Breast epithelium (tissue), 4 donors: ENCODE measurements around the gene CCDC97. TPM values are rescaled to one million over a fixed set of nuclear protein-coding genes. Genes with fewer than 3 reads are reported as not detected.
A peak's percentile ranks its signal among the peaks of the same experiment; 100 is the strongest.

Source experiments
- DNase-seq, 2 donors: peaks; one replicate each; pipeline ENCODE4 v3.0.0-alpha.2; 2019; ENCODE audit warnings: low spot score in 2 of 2
- H3K27ac ChIP-seq, 2 donors: fragments of 200-600 bp; sonication (generic) in 1 of 2; one replicate each; pipeline ENCODE4 v1.5.1; 2016 to 2019; ENCODE audit warnings: mild to moderate bottlenecking in 1 of 2
- H3K27me3 ChIP-seq, 2 donors: fragments of 200-600 bp; sonication (generic) in 1 of 2; one replicate each; pipeline versions ENCODE4 v1.5.1 to v1.6.0; 2017 to 2019; ENCODE audit warnings: control low read depth in 1 of 2, mild to moderate bottlenecking in 1 of 2
- H3K36me3 ChIP-seq: fragments of 200-600 bp; one replicate; pipeline ENCODE4 v1.5.1; 2019
- H3K4me1 ChIP-seq, 2 donors: fragments of 200-600 bp; sonication (generic); one replicate each; pipeline ENCODE4 v1.5.1; 2016 to 2019; ENCODE audit warnings: control low read depth in 1 of 2
- H3K4me3 ChIP-seq, 3 donors: fragments of 200-600 bp; sonication (generic); 1 replicate in 2 of 3; 2 replicates in 1 of 3; pipeline ENCODE4 v1.5.1; 2016 to 2019; ENCODE audit warnings: mild to moderate bottlenecking in 3 of 3, moderate library complexity in 2 of 3
- H3K9me3 ChIP-seq, 2 donors: fragments of 200-600 bp; sonication (generic) in 1 of 2; one replicate each; pipeline ENCODE4 v1.5.1; 2016 to 2019; ENCODE audit warnings: control low read depth in 1 of 2
- CTCF ChIP-seq, 3 donors: fragments of 450-650 bp; IDR thresholded peaks; one replicate each; pipeline ENCODE4 v1.5.1; 2016 to 2017; ENCODE audit warnings: antibody characterized with exemption in 3 of 3, mild to moderate bottlenecking in 3 of 3, moderate library complexity in 3 of 3
- POLR2A ChIP-seq: fragments of 450-650 bp; IDR thresholded peaks from one replicate; pipeline ENCODE4 v1.6.1; 2016; ENCODE audit warnings: antibody characterized with exemption, mild to moderate bottlenecking, moderate library complexity
- POLR2AphosphoS5 ChIP-seq, 3 donors: sonication (generic); formaldehyde crosslinking; IDR thresholded peaks; one replicate each; pipeline ENCODE4 v1.6.1; 2017; ENCODE audit warnings: antibody characterized with exemption in 3 of 3
- intact Hi-C: fragments of 100-400 bp; cut with DNase I; formaldehyde crosslinking; loops from one replicate; pipeline ENCODE4 v1.15.1; 2023; ENCODE audit warnings: low total_unique reads
- total RNA-seq, 3 donors: library from RNA; depleted of rRNA; stranded (reverse); fragments of >200 nt; gene quantifications; one replicate each; pipeline ENCODE4 v1.1.0, GENCODE V29; 2016

Gene CCDC97
- total RNA-seq, 3 donors from 2014 or later, result 15.4 to 15.7 (median 15.4) TPM

- peak overlapping the region in 1 of 2 donors; percentile 94 for H3K27ac ChIP-seq
- no peak overlapping the region for H3K4me3 ChIP-seq
- H3K4me1 ChIP-seq, result peaks cover 0 to 11% of the 10 kb centered on the region in 2 donors
- no peaks in the 10 kb centered on the region for H3K36me3 ChIP-seq
- no peak for DNase-seq
- intact Hi-C loops, result no loop called here
- TF ChIP-seq POLR2A, result no peak
- no peaks in the 10 kb centered on the region for H3K27me3 ChIP-seq
- H3K9me3 ChIP-seq, result no peaks in the 10 kb centered on the region
These were observed 11.2 kb downstream of the CCDC97 start for GRCh38 chr19:41321204-41321599.

- no peak overlapping the region for H3K4me3 ChIP-seq
- intact Hi-C loops, result no loop called here
- H3K27me3 ChIP-seq, result no peaks in the 10 kb centered on the region
- peak overlapping the region; percentile 89 to 94 for H3K27ac ChIP-seq
- peaks cover 2 to 11% of the 10 kb centered on the region in 2 donors for H3K4me1 ChIP-seq
- DNase-seq, result no peak
- TF ChIP-seq POLR2A (no peak), CTCF (IDR thresholded peaks at IDR 0.05) (peak in 2 of 3 donors; percentile 22 to 42), POLR2AphosphoS5 (IDR thresholded peaks at IDR 0.05) (no peak)
- no peaks in the 10 kb centered on the region for H3K36me3 ChIP-seq
- no peaks in the 10 kb centered on the region for H3K9me3 ChIP-seq
These were observed 11.8 kb downstream of the CCDC97 start for GRCh38 chr19:41321600-41322270.

GRCh38 chr19:41322451-41322850, 12.5 kb downstream of the CCDC97 start:
- TF ChIP-seq POLR2A (no peak), POLR2AphosphoS5 (IDR thresholded peaks at IDR 0.05) (no peak), CTCF (IDR thresholded peaks at IDR 0.05) (no peak)
- Histone ChIP-seq H3K9me3 (no peaks in the 10 kb centered on the region), H3K4me1 (peaks cover 9 to 11% of the 10 kb centered on the region in 2 donors), H3K36me3 (no peaks in the 10 kb centered on the region), H3K27me3 (no peaks in the 10 kb centered on the region), H3K27ac (peak overlapping the region; percentile 89 to 94), H3K4me3 (no peak overlapping the region)
- DNase-seq, result no peak
- intact Hi-C loops, result no loop called here

- intact Hi-C loops, result no loop called here
- Histone ChIP-seq H3K9me3 (no peaks in the 10 kb centered on the region), H3K27ac (peak overlapping the region; percentile 89 to 94), H3K27me3 (no peaks in the 10 kb centered on the region), H3K36me3 (no peaks in the 10 kb centered on the region), H3K4me3 (no peak overlapping the region), H3K4me1 (peaks cover 10 to 11% of the 10 kb centered on the region in 2 donors)
- no peak for DNase-seq
- TF ChIP-seq POLR2A, result no peak
- no peak for TF ChIP-seq CTCF (IDR thresholded peaks at IDR 0.05)
- TF ChIP-seq POLR2AphosphoS5 (IDR thresholded peaks at IDR 0.05), result no peak
These were observed 13.1 kb downstream of the CCDC97 start for GRCh38 chr19:41323023-41323422.

- no peaks in the 10 kb centered on the region for H3K36me3 ChIP-seq
- no peaks in the 10 kb centered on the region for H3K9me3 ChIP-seq
- peaks cover 10 to 11% of the 10 kb centered on the region in 2 donors for H3K4me1 ChIP-seq
- peak overlapping the region; percentile 89 to 94 for H3K27ac ChIP-seq
- peak overlapping the region in 1 of 3 donors; percentile 42 for H3K4me3 ChIP-seq
- TF ChIP-seq POLR2AphosphoS5 (IDR thresholded peaks at IDR 0.05) (peak in 2 of 3 donors; percentile 34 to 39), CTCF (IDR thresholded peaks at IDR 0.05) (no peak)
- intact Hi-C loops, result no loop called here
- no peaks in the 10 kb centered on the region for H3K27me3 ChIP-seq
- DNase-seq, result no peak
These were observed 13.6 kb downstream of the CCDC97 start for GRCh38 chr19:41323430-41324125.
